D341Med (cell line): ENCODE data around the gene THAP9.
"Not testable (repeated sequence)": the region's sequence is repeated elsewhere in the genome, so short reads cannot be mapped to it uniquely, and the experiment has no call there.

Experiments
- DNase-seq: peaks from one replicate; pipeline ENCODE4 v3.0.0; 2012; ENCODE audit warnings: low spot score

The THAP9 gene

DNA sequence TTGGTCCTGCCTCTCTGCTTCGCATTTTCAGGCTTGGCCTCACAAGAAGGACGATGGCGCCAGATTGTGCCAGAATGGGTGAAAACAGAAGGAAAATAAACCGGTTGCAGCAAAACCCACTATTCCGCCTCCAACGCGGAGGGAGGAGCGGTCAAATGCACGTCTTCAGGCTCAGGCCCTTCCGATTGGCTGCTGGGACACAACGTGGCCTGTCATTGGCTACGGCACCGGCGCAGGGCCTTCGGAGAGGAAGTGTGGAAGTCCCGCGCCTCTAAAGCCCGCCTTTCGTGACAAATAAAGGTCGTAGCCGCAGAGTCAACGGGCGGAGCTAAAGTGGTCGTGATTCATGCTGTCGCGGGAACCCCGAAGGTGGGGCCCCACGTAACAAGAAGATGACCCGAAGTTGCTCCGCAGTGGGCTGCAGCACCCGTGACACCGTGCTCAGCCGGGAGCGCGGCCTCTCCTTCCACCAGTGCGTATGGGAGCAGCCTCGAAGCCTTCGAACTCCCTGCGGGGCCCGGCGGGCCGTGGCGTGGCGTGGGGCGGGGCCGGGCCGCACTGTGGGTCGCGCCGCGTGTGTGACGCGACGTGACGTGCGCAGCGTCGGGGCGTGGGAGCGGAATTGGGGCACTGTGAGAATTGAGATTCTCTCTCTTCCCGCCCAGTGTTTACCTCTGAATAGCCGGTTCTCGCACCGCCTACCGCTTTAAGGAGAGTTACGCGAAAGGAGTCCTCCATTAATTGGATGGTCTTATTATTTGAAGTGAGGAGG, at the start of gene THAP9:
Gene THAP9 (plus strand): TSS at position 325 of the 772 bp plus-strand sequence. CDS start 68 bp downstream, at position 393.
- peak; percentile 93 for DNase-seq

GRCh38 chr4:82851318-82851717, 49.2 kb upstream of the THAP9 start:
- no peak for DNase-seq

GRCh38 chr4:82851885-82852750, 48.4 kb upstream of the THAP9 start:
- DNase-seq, result peak; percentile 30

- peak; percentile 26 for DNase-seq
These were observed 47.7 kb upstream of the THAP9 start for GRCh38 chr4:82852751-82853285.

DNA sequence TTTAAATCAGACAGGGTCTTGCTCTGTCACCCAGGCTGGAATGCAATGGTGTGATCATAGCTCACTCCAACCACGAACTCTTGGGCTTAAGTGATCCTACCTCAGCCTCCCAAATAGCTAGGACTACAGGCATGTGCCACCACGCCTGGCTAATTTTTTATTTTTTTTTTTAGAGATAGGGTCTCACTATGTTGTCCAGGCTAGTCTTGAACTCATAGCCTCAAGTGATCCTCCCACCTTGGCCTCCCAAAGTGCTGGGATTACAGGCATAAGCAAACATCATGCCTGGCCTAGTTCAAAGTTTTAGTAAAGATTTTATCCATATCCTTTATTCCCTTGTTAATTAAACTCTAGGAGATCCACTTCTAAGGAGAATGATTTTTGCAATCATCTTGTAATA, 40.0 kb upstream of the THAP9 start:
- DNase-seq, result not testable (repeated sequence)

GRCh38 chr4:82861529-82861928, 39.0 kb upstream of the THAP9 start:
- no peak for DNase-seq

DNA sequence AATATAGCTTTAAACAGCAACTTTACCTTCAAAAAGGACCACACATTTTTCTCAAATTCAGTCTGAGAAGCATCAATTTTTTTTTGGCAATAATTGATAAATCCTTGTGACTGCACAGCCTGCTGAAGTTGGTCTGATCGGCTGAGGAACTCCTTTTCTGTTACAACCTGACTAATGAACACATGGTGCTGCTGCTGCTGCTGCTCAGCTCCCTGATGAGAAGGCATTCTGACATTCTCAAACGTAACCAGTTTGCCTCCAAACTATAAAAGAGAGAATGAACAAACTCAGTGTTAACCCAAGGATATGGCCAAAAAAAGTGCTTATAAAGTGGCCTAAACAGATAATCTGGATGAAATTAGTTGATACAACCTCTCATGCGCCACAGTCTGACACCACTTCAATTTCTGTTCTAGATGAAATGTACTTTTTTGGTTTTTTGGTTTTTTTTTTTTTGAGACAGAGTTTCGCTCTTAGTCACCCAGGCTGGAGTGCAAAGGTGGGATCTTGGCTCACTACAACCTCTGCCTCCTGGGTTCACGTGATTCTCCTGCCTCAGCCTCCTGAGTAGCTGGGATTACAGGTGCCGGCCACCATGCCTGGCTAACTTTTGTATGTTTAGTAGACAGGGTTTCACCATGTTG, 36.1 kb upstream of the THAP9 start:
- DNase-seq, result no peak

GRCh38 chr4:82865592-82865991, 34.9 kb upstream of the THAP9 start:
- DNase-seq, result no peak

GRCh38 chr4:82866033-82866432, 34.5 kb upstream of the THAP9 start:
- DNase-seq, result not testable (repeated sequence)

DNA sequence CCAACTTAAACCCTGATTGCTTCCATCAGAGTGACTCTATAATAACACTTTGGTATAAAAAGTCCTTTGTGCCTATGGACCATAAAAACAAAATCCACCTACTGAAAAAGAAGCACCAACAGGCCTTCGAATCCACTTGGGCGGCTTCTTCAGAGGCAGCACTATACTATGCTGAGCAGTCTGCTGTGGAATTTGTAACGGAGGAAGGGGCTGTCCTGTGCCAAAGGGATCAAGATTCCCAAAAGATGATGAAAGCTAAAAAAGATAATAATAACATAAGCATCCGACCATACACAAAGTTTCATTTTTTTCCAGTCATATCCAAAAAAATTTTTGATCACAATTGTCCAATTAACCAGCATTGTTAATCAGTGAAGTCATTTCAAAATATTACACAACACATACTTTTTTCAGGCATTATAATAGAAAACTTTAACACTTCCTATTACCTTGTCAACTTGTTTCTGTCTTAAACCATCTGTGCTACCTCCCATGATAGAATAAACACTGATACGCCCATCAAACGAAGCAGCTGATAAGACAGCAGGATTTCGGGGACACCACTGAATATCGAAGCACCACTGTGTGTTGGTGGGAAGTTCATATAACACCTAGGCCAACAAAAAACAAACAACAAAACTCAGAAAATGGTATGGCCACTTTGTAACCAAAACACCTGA, 33.7 kb upstream of the THAP9 start:
- DNase-seq, result no peak

DNA sequence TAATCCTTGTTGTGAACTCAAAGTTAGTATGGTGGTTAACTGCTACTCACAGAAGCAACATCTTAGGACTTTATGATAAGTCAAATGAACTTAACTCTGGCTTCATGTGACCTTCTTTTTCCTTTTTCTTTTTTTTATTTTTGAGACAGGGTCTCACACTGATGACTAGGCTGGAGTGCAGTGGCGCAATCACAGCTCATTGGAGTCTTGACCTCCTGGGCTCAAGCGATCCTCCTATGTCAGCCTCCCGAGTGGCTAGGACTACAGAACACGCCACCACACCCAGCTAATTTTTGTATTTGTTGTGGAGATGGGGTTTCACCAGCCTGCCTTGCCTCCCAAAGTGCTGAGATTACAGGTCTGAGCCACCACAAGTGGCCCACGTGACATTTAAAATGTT, 32.0 kb upstream of the THAP9 start:
- no peak for DNase-seq

DNA sequence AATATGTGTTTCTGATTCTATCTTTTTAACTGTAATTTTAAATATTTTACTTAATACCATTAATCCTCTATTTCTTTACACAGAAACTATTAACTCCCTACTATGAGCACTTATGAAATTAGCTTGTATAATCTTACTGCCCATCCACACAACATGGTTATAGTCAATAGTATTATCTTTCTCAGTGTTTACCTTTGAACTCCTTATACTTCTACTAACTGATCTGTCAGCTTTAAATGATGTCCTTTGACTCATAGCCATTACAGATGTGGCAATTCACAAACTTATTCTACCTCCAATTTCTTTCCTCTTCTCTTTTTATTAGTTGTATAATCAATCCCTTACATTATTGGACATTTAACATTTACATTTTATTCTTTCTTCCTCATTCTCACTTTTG, 15.1 kb upstream of the THAP9 start:
- no peak for DNase-seq

- no peak for DNase-seq
These were observed 14.2 kb upstream of the THAP9 start for GRCh38 chr4:82886147-82886942.

DNA sequence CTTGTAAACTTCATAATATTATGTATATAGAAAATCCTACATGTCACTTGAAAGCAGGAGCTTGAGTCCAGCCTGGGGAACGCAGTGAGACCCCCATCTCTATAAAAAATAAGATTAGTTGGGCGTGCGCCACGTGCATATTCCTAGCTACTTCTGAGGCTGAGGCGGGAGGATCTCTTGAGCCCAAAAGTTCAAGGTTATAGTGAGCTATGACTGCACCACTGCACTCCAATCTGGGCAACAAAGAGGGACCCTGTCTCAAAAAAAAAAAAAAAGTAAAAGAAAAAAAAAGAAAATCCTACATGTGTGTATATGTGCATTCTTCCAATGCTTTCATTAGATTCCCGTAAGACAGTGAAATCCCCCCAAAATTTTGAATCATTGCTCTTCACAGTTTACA, 11.2 kb upstream of the THAP9 start:
- DNase-seq, result no peak

DNA sequence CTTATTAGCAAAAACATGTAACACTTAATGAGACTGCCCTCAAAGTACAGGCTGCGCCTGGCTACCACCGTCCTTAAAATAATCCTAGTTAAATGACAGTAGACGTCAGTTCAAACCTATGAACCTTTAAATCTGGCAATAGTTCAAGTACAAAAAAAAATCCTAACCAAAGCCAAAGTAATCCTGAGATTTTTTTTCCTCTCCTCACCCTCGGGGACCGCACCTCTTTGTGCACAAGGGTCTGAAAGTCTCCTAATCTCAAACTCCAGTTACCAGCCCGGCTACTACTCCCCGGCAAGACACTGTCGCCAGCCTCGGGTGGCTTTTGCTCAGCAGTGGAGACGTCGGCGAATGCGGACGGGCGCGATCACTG, 10.0 kb upstream of the THAP9 start:
- DNase-seq, result no peak

GRCh38 chr4:82890901-82891706, 9.4 kb upstream of the THAP9 start, which contains the start of gene SEC31A:
Gene SEC31A, minus strand, starts transcription at chr4:82891153. Its CDS starts 9,217 bp downstream, at chr4:82881936.
- peak; percentile 96 for DNase-seq

GRCh38 chr4:82891707-82892466, 8.6 kb upstream of the THAP9 start:
- DNase-seq, result no peak

- DNase-seq, result no peak
These were observed 8.1 kb upstream of the THAP9 start for GRCh38 chr4:82892467-82892802.

GRCh38 chr4:82893942-82894341, 6.6 kb upstream of the THAP9 start:
- no peak for DNase-seq
